ENCODE data around the gene LGALS3BP.

LGALS3BP gene

GRCh38 chr17:79027274-79027924 lies 47.7 kb upstream of the LGALS3BP start:
- DNase-seq = no peak
- no peak overlapping the region for H3K4ac ChIP-seq (ENCODE audit: low read depth, low read length)
- H4K8ac ChIP-seq (ENCODE audit: low read depth, low read length) = no peak overlapping the region
- H4K91ac ChIP-seq (ENCODE audit: low read depth, low read length) = no peak overlapping the region
- no peaks in the 10 kb centered on the region for H3K36me3 ChIP-seq (ENCODE audit: control insufficient read depth in 1 of 2, insufficient read depth in 2 of 2, low read length in 2 of 2)
- H3K27ac ChIP-seq (ENCODE audit: low read depth, low read length) = no peak overlapping the region
- WGBS (ENCODE audit: extremely low coverage, insufficient coverage, insufficient read length) = no CpG with 5 or more reads among the region's 10 CpGs
- H3K14ac ChIP-seq (ENCODE audit: low read length) = peak overlapping the region; percentile 10
- no peak overlapping the region for H2BK5ac ChIP-seq (ENCODE audit: low read depth, low read length, poor library complexity)
- H3K9me3 ChIP-seq (ENCODE audit: insufficient read depth, low read depth, low read length) = no peaks in the 10 kb centered on the region
- peaks cover 13% of the 10 kb centered on the region for H3K27me3 ChIP-seq (ENCODE audit: insufficient read depth, low read length)
- peaks cover 2% of the 10 kb centered on the region for H3K79me2 ChIP-seq (ENCODE audit: control insufficient read depth, insufficient read depth, low read length, poor library complexity)
- no peak overlapping the region for H2BK120ac ChIP-seq (ENCODE audit: insufficient read depth, low read length, poor library complexity)
- H2BK12ac ChIP-seq (ENCODE audit: low read length) = peak overlapping the region; percentile 13
- H3K4me1 ChIP-seq (ENCODE audit: control insufficient read depth in 1 of 2, insufficient read depth in 2 of 2, low read length in 2 of 2) = peaks cover 23 to 36% of the 10 kb centered on the region in 2 experiments
- no peak overlapping the region for H3K4me2 ChIP-seq (ENCODE audit: low read length)
- no peak overlapping the region for H3K4me3 ChIP-seq (ENCODE audit: low read depth, low read length)
- no peak overlapping the region for H4K12ac ChIP-seq (ENCODE audit: low read depth, low read length)
- no peak overlapping the region for H3K18ac ChIP-seq (ENCODE audit: low read length)
- no peak overlapping the region for H2AK5ac ChIP-seq (ENCODE audit: low read length)
- H3K23ac ChIP-seq (ENCODE audit: low read length) = no peak overlapping the region
- H3K79me1 ChIP-seq (ENCODE audit: low read length) = peaks cover 13% of the 10 kb centered on the region
- H3K9ac ChIP-seq (ENCODE audit: low read length) = no peak overlapping the region
- no peak overlapping the region for H2AFZ ChIP-seq (ENCODE audit: insufficient read depth, low read length, poor library complexity)

GRCh38 chr17:79026376-79027273 lies 46.9 kb upstream of the LGALS3BP start:
- Histone ChIP-seq H2BK5ac (ENCODE audit: low read depth, low read length, poor library complexity) (no peak overlapping the region), H3K4me1 (ENCODE audit: control insufficient read depth in 1 of 2, insufficient read depth in 2 of 2, low read length in 2 of 2) (peaks cover 18 to 29% of the 10 kb centered on the region in 2 experiments), H3K18ac (ENCODE audit: low read length) (no peak overlapping the region), H3K27ac (ENCODE audit: low read depth, low read length) (no peak overlapping the region), H3K4me2 (ENCODE audit: low read length) (no peak overlapping the region), H3K23ac (ENCODE audit: low read length) (no peak overlapping the region), H3K36me3 (ENCODE audit: control insufficient read depth in 1 of 2, insufficient read depth in 2 of 2, low read length in 2 of 2) (no peaks in the 10 kb centered on the region), H4K91ac (ENCODE audit: low read depth, low read length) (peak overlapping the region; percentile 12), H3K4ac (ENCODE audit: low read depth, low read length) (no peak overlapping the region), H3K27me3 (ENCODE audit: insufficient read depth, low read length) (peaks cover 13% of the 10 kb centered on the region), H2AK5ac (ENCODE audit: low read length) (no peak overlapping the region), H2BK12ac (ENCODE audit: low read length) (no peak overlapping the region), H3K9me3 (ENCODE audit: insufficient read depth, low read depth, low read length) (no peaks in the 10 kb centered on the region), H3K79me1 (ENCODE audit: low read length) (peaks cover 13% of the 10 kb centered on the region), H4K8ac (ENCODE audit: low read depth, low read length) (no peak overlapping the region), H4K12ac (ENCODE audit: low read depth, low read length) (no peak overlapping the region), H3K9ac (ENCODE audit: low read length) (no peak overlapping the region), H3K79me2 (ENCODE audit: control insufficient read depth, insufficient read depth, low read length, poor library complexity) (peaks cover 2% of the 10 kb centered on the region), H2AFZ (ENCODE audit: insufficient read depth, low read length, poor library complexity) (no peak overlapping the region), H2BK120ac (ENCODE audit: insufficient read depth, low read length, poor library complexity) (no peak overlapping the region), H3K4me3 (ENCODE audit: low read depth, low read length) (no peak overlapping the region), H3K14ac (ENCODE audit: low read length) (no peak overlapping the region)
- DNase-seq = peak in 1 of 2 donors; percentile 68
- no CpG with 5 or more reads among the region's 16 CpGs for WGBS (ENCODE audit: extremely low coverage, insufficient coverage, insufficient read length)

GRCh38 chr17:79024901-79025737 lies 45.4 kb upstream of the LGALS3BP start:
- H3K4me1 ChIP-seq (ENCODE audit: control insufficient read depth in 1 of 2, insufficient read depth in 2 of 2, low read length in 2 of 2) = peaks cover 18 to 29% of the 10 kb centered on the region in 2 experiments
- H4K12ac ChIP-seq (ENCODE audit: low read depth, low read length) = no peak overlapping the region
- peaks cover 13% of the 10 kb centered on the region for H3K27me3 ChIP-seq (ENCODE audit: insufficient read depth, low read length)
- H4K91ac ChIP-seq (ENCODE audit: low read depth, low read length) = no peak overlapping the region
- H3K18ac ChIP-seq (ENCODE audit: low read length) = peak overlapping the region; percentile 9
- no peaks in the 10 kb centered on the region for H3K9me3 ChIP-seq (ENCODE audit: insufficient read depth, low read depth, low read length)
- peaks cover 2% of the 10 kb centered on the region for H3K79me2 ChIP-seq (ENCODE audit: control insufficient read depth, insufficient read depth, low read length, poor library complexity)
- H2AK5ac ChIP-seq (ENCODE audit: low read length) = peak overlapping the region; percentile 17
- H2BK120ac ChIP-seq (ENCODE audit: insufficient read depth, low read length, poor library complexity) = no peak overlapping the region
- no peak overlapping the region for H3K14ac ChIP-seq (ENCODE audit: low read length)
- DNase-seq = no peak
- peaks cover 16% of the 10 kb centered on the region for H3K79me1 ChIP-seq (ENCODE audit: low read length)
- no peaks in the 10 kb centered on the region for H3K36me3 ChIP-seq (ENCODE audit: control insufficient read depth in 1 of 2, insufficient read depth in 2 of 2, low read length in 2 of 2)
- H3K9ac ChIP-seq (ENCODE audit: low read length) = no peak overlapping the region
- H4K8ac ChIP-seq (ENCODE audit: low read depth, low read length) = no peak overlapping the region
- H2BK12ac ChIP-seq (ENCODE audit: low read length) = peak overlapping the region; percentile 23
- H3K23ac ChIP-seq (ENCODE audit: low read length) = no peak overlapping the region
- H2BK5ac ChIP-seq (ENCODE audit: low read depth, low read length, poor library complexity) = no peak overlapping the region
- H3K27ac ChIP-seq (ENCODE audit: low read depth, low read length) = no peak overlapping the region
- H2AFZ ChIP-seq (ENCODE audit: insufficient read depth, low read length, poor library complexity) = peak overlapping the region; percentile 3
- H3K4me3 ChIP-seq (ENCODE audit: low read depth, low read length) = no peak overlapping the region
- WGBS (ENCODE audit: extremely low coverage, insufficient coverage, insufficient read length) = no CpG with 5 or more reads among the region's 31 CpGs
- no peak overlapping the region for H3K4ac ChIP-seq (ENCODE audit: low read depth, low read length)
- H3K4me2 ChIP-seq (ENCODE audit: low read length) = peak overlapping the region; percentile 66

All from trophoblast cell (in vitro differentiated cells and primary cell).